Ishikawa (cell line): ENCODE measurements around the gene SEMA6A.

ENCODE experiments used
- CEBPB ChIP-seq: IDR thresholded peaks from 2 replicates; pipeline ENCODE4 v1.6.1; 2012
- CREB1 ChIP-seq: IDR thresholded peaks from 2 replicates; pipeline ENCODE4 v1.6.1; 2012; ENCODE audit warnings: low read depth
- EGR1 ChIP-seq: IDR thresholded peaks from 2 replicates; pipeline ENCODE4 v1.6.1; 2012
- EP300 ChIP-seq: IDR thresholded peaks from 2 replicates; pipeline ENCODE4 v1.6.1; 2012; ENCODE audit warnings: borderline replicate concordance
- FOXM1 ChIP-seq: IDR thresholded peaks from 2 replicates; pipeline ENCODE4 v1.6.1; 2012; ENCODE audit warnings: low read depth, borderline replicate concordance
- MAX ChIP-seq: IDR thresholded peaks from 2 replicates; pipeline ENCODE4 v1.6.1; 2012
- NFIC ChIP-seq: IDR thresholded peaks from 2 replicates; pipeline ENCODE4 v1.6.1; 2012
- RAD21 ChIP-seq: IDR thresholded peaks from 2 replicates; pipeline ENCODE4 v1.6.1; 2012; ENCODE audit warnings: low read depth
- REST ChIP-seq: IDR thresholded peaks from 2 replicates; pipeline ENCODE4 v1.6.1; 2012; ENCODE audit warnings: low read depth, mild to moderate bottlenecking
- TAF1 ChIP-seq: IDR thresholded peaks from 2 replicates; pipeline ENCODE4 v1.6.1; 2012; ENCODE audit warnings: low read depth, mild to moderate bottlenecking
- TCF12 ChIP-seq: IDR thresholded peaks from 2 replicates; pipeline ENCODE4 v1.6.1; 2012; ENCODE audit warnings: low read depth
- TEAD4 ChIP-seq: IDR thresholded peaks from 2 replicates; pipeline ENCODE4 v1.6.1; 2012
- USF1 ChIP-seq: IDR thresholded peaks from 2 replicates; pipeline ENCODE4 v1.6.1; 2012
- YY1 ChIP-seq: IDR thresholded peaks from 2 replicates; pipeline ENCODE4 v1.6.1; 2012; ENCODE audit warnings: low read depth
- ZBTB7A ChIP-seq: IDR thresholded peaks from 2 replicates; pipeline ENCODE4 v1.6.1; 2012; ENCODE audit warnings: low read depth

The SEMA6A gene

GRCh38 chr5:116415182-116415581, 159.4 kb downstream of the SEMA6A start:
- no peak for TF ChIP-seq EP300
- TF ChIP-seq REST, result no peak
- no peak for TF ChIP-seq FOXM1
- no peak for TF ChIP-seq TCF12
- no peak for TF ChIP-seq RAD21
- TF ChIP-seq CEBPB, result no peak
- no peak for TF ChIP-seq TAF1
- no peak for TF ChIP-seq NFIC
- TF ChIP-seq MAX, result no peak
- no peak for TF ChIP-seq ZBTB7A
- no peak for TF ChIP-seq YY1
- no peak for TF ChIP-seq CREB1
- TF ChIP-seq USF1, result no peak
- TF ChIP-seq TEAD4, result no peak
- no peak for TF ChIP-seq EGR1

GRCh38 chr5:116411101-116411571, 163.5 kb downstream of the SEMA6A start:
- TF ChIP-seq FOXM1, result no peak

GRCh38 chr5:116410336-116410890, 164.2 kb downstream of the SEMA6A start:
- TF ChIP-seq NFIC (no peak), EP300 (no peak), REST (no peak), USF1 (no peak), EGR1 (no peak), YY1 (no peak)

GRCh38 chr5:116409591-116410296, 164.9 kb downstream of the SEMA6A start:
- TF ChIP-seq MAX (no peak), EP300 (no peak), FOXM1 (no peak), TEAD4 (no peak), YY1 (no peak), CEBPB (no peak), ZBTB7A (no peak), USF1 (no peak), TAF1 (no peak), EGR1 (no peak), RAD21 (no peak), TCF12 (no peak), NFIC (no peak), CREB1 (no peak), REST (no peak)
